Measurements from ENCODE around the gene IWS1.

IWS1 gene

DNA sequence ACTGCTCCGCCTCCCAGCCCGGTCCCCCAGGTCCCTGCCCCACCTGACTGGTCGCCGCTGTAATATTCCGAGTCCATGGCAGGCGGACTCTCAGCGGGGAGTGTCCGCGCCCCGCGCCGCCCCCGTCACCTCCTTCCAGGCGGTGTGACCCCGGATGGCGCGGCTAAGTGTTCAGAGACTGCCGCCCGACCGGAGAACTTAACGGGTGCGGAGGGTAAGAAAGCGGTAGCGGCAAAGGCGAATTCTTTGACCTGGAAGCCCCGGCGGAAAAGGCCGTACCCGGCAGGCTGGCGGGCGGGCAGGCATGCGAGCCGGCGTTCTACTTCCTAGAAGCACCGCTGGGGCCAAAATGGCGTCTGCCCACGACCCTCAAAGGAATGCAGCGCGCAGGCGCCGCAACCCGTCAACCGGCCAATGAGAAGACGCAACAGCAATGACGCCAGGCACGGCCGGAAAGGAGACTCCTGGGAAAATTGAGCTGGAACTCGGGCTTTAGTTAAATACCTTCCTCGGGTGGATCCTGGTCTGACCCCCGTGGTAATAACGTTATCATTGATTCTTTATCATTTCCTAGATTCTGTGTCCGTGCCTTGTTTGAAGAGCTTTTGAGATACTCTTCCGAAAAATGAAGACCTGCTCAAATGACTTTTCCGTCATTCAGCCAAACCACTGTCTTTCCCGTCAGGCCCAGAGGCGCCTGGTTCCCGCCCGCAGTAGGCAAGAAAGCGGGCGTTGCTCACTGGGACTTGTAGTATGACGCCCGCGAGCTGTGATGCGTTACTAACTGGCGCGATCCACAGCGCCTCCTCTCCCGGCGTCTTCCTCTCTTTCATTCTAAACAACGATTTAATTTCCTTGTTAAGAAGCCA lies at the start of gene IWS1:
Gene IWS1 (minus strand): TSS at position 358 of the 869 bp plus-strand sequence. CDS start 281 bp downstream, at position 77.
- TF ChIP-seq, protein P1, sequence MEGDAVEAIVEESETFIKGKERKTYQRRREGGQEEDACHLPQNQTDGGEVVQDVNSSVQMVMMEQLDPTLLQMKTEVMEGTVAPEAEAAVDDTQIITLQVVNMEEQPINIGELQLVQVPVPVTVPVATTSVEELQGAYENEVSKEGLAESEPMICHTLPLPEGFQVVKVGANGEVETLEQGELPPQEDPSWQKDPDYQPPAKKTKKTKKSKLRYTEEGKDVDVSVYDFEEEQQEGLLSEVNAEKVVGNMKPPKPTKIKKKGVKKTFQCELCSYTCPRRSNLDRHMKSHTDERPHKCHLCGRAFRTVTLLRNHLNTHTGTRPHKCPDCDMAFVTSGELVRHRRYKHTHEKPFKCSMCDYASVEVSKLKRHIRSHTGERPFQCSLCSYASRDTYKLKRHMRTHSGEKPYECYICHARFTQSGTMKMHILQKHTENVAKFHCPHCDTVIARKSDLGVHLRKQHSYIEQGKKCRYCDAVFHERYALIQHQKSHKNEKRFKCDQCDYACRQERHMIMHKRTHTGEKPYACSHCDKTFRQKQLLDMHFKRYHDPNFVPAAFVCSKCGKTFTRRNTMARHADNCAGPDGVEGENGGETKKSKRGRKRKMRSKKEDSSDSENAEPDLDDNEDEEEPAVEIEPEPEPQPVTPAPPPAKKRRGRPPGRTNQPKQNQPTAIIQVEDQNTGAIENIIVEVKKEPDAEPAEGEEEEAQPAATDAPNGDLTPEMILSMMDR (IDR thresholded peaks at IDR 0.05; ENCODE audit: insufficient read depth, low read depth, low read length, missing control alignments) = peak; percentile 15
- peak; percentile 96 for DNase-seq (ENCODE audit: low read depth)
- H3K4me3 ChIP-seq (ENCODE audit: low read depth, low read length) = peak within 1 kb of the TSS; percentile 79

DNA sequence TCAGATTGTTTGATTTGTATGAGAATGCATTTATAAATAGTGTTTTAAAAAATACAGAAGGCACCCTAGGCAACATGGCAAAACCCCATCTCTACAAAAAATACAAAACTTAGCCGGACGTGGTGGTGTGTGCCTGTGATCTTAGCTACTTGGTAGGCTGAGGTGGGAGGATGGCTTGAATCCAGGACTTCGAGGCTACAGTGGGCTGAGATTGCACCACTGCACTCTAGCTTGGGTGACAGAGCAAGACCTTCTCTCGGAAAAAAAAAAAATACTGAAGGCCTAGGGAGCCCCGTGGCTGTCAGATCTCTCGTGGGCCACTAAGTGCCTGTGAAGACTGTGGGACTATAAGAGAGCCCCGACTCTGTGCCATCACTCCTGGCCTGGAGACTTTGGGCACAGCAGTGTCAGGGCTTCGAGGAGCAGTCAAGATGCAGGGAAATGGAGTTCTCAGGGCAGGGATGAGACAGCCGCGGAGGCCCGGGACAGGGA lies 49.7 kb upstream of the IWS1 start:
- DNase-seq (ENCODE audit: low read depth) = no peak

DNA sequence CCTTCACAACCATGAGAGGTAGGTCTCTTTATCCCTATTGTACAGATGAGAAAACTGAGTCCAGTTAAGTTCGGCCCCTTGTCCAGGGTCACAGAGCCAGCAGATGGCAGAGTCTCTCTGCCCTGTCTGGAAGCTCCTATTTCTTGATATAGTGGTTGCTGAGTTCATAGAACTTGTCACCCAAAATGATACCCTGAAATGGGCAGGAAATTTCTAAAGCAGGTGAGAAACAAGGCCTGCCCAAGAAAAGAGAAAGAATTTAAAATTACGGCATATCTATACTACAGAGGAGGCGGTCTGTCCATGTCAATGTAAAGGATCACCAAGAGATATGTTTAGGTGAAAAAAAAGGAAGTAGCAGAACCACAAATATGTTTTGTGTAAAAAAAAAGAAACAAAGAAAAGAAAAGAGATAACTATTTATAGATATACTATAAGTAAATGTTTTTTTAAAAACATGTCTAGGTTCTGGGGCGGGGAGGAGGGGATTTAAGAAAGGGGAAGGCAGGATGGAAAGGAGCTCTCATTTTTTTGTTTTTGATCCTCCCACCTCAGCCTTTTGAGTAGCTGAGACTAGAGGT lies 49.0 kb upstream of the IWS1 start:
- no peak overlapping the region for H3K4me3 ChIP-seq (ENCODE audit: low read depth, low read length)
- no peak for DNase-seq (ENCODE audit: low read depth)
- TF ChIP-seq, protein P1 (IDR thresholded peaks at IDR 0.05; ENCODE audit: insufficient read depth, low read depth, low read length, missing control alignments) = no peak

More for the DNA sequence above, 49.7 kb upstream of the IWS1 start:
- no peak overlapping the region for H3K4me3 ChIP-seq (ENCODE audit: low read depth, low read length)
- TF ChIP-seq, protein P1 (IDR thresholded peaks at IDR 0.05; ENCODE audit: insufficient read depth, low read depth, low read length, missing control alignments) = no peak

DNA sequence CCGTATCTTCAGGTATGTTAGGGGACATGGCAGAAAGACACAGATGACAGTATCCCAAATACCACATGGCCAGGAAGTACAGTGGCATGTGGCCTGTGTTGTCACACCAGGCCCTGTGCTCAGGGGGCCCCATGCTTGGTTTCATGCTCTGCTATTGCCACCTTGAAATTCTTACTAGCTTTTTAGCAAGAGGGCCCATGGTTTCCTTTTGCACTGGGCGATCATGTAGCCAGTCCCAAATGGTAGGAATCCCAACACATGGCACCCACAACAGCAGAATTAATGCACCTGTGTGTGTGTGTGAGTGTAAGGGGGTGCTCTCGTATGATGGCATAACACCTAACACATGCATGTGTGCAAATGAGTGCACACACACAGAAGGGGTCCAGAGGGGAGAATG lies 48.4 kb upstream of the IWS1 start:
- no peak overlapping the region for H3K4me3 ChIP-seq (ENCODE audit: low read depth, low read length)
- DNase-seq (ENCODE audit: low read depth) = no peak

DNA sequence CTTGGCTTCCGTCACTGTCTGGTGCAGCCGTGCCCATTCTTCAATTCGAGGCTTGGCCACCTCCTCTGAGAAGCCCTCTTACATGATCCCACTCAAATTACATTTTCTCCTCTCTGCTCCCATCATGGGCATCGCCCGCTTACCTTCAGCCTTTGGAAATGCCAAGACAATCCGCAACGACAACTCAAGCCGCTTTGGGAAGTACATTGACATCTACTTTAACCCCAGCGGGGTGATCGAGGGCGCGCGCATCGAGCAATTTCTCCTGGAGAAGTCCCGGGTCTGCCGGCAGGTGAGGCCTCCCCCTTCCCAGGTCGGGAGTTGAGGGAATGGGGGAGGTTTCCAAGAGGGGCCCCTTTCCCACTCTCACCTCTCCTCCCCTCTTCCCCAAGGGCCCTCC lies 47.5 kb upstream of the IWS1 start:
- H3K4me3 ChIP-seq (ENCODE audit: low read depth, low read length) = no peak overlapping the region
- DNase-seq (ENCODE audit: low read depth) = no peak
- TF ChIP-seq, protein P1 (IDR thresholded peaks at IDR 0.05; ENCODE audit: insufficient read depth, low read depth, low read length, missing control alignments) = no peak

More for the DNA sequence above, 48.4 kb upstream of the IWS1 start:
- TF ChIP-seq, protein P1 (IDR thresholded peaks at IDR 0.05; ENCODE audit: insufficient read depth, low read depth, low read length, missing control alignments) = no peak

DNA sequence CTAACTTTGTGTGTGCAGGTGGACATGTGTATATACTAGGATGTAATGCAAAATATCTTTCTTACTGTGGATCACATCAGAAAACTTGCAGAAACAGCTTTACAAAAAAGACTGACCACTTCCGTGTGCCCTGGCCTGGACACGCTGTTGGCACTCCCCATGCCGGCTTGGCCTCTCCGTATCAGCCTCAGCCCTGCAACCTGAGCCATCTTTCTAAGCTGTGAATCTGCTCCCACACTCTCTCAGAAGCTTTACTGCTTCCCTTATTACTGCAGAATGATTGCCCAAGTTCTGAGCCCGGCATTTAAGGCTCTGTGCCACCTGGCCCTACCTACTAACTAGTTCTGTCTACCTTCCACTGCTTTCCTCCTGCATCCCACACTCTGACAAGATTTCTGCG lies 47.0 kb upstream of the IWS1 start:
- no peak overlapping the region for H3K4me3 ChIP-seq (ENCODE audit: low read depth, low read length)
- no peak for DNase-seq (ENCODE audit: low read depth)
- TF ChIP-seq, protein P1 (IDR thresholded peaks at IDR 0.05; ENCODE audit: insufficient read depth, low read depth, low read length, missing control alignments) = no peak
